Cortex of kidney (tissue), 1 donor: Measurements from ENCODE around the gene E2F1.
"Not testable (repeated sequence)": the region's sequence is repeated elsewhere in the genome, so short reads cannot be mapped to it uniquely, and the experiment has no call there.

Source experiments
- DNase-seq: peaks from one replicate; lab custom pipeline; 2025; lab: John Stamatoyannopoulos, UW

The E2F1 gene

DNA sequence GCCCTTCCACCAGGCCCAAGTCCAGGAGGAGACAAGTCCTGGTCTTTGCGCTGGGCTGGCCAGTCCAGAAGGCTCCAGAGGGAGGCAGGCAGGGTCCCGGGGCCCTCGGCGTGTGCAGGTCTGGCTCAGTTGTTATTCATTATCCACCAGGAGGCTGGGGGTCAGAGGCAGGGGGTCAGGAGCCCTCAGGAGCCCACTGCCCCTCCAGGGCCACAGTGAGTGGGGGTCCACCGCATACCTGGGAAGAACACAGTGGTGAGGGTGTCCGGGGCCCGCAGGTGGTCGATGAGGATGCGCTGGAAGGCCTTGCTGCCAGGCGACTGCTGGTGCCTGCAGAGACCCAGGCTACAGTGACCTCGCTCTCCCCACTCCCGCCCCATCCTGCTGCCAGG lies 28.5 kb downstream of the E2F1 start:
- DNase-seq, result no peak

DNA sequence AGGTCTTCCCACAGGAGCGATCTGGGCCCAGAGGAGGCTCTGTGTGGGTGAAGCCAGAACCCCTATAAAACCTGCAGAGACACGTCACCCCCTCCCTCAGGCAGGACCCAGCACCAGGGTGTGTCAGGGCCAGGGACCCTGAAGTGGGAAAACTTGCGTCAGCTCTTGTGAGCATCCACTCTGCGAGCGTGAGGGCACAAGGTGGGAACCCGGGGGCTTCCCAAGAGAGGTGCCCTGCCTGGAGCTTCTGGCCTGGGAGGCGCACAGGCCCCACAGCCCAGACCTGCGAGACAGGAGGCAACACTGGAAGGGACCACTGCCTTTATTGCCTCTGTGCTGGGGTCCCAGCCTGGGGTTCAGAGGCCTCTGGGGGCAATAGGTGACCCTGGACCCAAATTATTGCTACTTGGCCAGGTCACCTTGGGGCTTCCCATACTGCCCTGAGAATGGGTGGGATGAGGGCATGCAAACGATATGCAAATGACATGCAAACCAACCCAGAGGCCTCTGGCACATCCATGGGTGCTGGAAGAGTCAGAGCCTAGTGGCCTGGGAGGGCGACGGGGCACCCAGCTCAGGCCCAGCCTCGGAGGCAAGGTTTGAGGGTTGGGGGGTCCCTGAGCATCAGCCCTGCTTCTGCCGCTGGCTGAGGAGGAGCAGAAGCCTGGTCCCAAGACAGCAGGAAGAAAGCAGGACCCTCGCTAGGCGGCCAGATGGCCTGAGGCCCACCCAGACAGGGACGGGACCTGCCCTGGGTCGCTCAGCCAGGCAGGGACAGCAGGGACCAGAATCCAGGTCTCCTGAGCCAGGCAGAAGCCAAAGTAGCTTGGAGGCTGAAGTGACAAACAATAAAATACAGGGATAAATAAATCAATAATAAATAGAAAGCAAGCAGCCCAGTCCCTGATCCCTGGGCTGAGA lies 29.1 kb downstream of the E2F1 start:
- no peak for DNase-seq

DNA sequence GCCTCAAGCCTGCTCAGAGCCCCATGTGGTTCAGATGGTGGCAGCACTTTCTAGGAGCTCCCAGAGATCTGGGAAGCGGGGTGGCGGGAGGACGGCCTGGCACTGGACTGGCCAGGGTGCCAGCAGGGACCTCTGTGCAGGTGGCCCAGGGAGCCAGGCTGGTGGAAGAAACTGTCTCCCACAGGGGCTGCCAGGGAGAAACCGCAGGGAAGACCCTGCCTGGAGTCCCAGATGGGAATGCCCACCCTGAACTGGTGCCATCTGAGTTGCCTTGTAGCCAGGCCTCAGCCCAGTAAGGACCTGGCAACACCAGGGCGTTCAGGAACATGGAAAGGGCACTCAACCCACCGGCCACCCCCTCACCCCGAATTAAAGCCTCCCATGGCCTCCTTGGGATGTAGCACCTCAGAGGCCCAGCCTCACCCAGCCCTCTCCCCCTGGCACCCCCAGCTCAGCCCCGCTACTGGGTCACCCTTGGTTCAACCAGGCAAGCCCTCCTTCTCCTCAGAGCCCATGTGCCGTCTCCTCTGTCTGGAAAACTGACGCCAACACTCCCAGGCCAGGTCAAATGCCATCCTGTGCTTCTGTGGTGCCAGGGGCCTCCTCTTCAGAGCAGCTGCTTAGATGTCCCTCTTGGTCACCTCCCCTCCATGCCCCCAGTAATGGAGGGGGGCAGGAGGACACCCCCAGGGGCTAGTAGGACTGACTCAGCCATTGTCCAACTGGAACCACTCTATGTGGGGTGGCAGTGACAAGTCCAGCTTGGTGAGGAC lies 30.0 kb downstream of the E2F1 start:
- DNase-seq, result no peak

DNA sequence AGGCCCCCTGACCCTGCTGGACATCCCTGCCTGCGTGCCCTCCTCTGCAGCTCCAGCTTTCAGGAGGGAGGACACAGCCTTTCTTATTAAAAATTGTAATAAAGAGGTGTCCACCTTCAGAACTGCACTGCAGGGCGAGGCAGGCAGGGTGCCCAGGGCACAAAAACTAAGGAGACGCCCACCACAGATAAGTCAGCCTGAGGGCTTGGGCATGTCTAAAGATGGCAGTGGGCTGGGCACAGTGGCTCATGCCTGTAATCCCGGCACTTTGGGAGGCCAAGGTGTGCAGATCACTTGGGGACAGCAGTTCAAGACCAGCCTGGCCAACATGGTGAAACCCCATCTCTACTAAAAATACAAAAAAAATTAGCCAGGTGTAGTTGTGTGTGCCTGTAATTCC lies 31.0 kb downstream of the E2F1 start:
- DNase-seq, result no peak

DNA sequence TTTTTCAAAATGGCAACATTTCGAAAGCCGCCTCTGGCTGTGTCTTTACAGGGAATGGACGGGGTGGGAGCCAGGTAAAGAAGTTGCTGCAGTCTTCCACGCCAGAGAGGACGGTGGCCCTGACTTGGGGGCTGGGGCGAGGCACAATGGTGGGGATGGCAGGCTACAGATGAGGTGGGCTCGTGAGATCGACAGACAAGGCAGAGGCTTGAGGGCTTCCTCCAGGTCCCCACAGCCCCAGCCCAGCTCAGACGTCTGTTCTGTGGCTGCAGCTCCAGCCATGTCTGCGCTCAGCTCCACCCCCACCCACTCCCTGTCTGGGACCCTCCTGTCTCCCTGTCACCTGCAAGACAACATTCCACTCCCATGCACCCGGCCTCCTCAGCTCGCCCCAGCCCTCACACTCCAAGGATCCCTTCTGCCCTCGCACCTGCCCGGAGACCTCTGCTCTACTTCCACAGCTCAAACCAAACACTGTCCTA lies 31.5 kb downstream of the E2F1 start:
- DNase-seq, result no peak

DNA sequence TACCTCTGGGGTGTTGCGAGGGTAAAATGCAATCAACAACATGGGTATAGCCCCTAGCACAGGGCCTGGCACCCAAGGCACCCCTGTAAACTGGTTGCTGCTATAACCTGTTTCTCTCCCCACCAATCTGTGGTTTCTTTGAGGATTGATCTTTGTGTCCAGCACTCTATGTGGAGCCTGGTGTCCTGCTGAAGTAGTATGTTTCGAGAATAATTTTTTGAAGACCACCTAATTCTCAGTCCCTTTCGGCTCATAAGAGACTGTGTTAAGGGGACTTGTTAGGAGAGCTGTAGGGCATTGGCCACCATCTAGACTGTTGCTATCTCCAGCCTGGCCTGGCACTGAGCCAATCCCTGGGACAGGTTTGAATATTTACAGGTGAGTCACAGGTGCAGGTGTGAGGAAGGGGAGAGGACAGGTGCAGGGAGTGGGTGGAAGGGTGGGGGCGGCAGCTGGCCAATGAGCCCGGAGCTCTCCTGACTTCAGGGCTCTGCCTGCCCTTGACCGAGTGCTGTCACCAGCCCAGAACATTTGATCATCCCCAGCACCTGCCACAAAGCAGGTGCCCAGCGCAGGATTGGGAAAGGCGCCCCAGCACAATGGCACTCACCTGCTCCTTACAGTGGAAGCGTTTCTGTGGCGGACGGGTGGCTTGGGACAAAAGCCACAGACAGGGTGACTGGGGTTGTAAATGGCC lies 32.1 kb downstream of the E2F1 start:
- no peak for DNase-seq

DNA sequence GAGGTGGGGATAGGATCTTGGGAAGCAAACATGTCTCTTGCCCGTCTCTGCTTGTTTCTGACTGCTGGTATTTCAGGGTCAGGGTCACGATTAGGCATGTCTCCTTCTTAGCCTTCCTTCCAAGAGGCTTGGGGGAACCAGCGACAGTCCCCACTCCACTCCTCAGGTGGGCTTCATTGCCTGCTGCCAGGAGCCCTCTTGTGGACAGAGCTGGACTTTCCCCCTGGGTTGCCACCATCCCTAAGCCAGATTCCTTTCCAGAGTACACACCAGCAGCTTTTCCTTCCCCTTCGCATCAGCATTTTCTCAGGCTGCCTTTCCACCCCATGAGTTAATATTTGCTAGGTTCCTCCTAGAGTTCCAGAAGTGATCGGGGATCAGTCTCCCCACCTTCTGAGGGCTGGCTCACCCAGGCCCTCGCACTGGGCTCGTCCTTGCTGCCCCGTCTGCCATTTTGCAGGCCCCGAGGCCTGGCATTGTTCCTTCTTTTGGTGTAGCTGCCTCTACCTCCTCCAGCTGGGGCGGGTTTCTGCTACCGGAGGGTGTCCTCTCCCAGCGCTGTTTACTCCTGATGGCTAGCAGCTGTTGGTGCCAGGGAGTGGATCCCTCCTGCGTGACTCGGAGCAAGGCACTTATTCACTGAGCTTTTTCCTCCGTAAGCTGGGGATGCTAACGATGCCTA lies 32.8 kb downstream of the E2F1 start:
- DNase-seq, result no peak

DNA sequence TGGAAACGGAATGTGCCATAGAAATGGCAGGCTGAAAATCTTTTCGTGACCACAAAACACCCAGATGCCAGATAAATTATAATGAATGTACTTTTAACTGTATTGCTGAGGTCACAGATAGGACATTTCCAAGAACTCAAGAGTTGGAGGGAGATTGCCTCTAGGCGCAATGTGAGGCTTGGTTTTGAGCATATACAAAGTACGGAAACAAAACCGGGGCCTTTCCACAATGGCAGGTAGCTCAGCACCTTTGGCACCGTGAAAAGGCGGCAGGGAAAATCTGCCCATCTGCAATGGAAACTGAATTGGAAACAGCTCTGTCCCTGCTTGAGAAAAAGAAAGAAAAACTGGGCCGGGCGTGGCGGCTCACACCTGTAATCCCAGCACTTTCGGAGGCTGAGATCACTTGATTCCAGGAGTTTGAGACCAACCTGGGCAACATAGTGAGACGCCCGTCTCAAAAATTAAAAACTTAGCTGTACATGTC lies 34.6 kb downstream of the E2F1 start:
- DNase-seq, result no peak

DNA sequence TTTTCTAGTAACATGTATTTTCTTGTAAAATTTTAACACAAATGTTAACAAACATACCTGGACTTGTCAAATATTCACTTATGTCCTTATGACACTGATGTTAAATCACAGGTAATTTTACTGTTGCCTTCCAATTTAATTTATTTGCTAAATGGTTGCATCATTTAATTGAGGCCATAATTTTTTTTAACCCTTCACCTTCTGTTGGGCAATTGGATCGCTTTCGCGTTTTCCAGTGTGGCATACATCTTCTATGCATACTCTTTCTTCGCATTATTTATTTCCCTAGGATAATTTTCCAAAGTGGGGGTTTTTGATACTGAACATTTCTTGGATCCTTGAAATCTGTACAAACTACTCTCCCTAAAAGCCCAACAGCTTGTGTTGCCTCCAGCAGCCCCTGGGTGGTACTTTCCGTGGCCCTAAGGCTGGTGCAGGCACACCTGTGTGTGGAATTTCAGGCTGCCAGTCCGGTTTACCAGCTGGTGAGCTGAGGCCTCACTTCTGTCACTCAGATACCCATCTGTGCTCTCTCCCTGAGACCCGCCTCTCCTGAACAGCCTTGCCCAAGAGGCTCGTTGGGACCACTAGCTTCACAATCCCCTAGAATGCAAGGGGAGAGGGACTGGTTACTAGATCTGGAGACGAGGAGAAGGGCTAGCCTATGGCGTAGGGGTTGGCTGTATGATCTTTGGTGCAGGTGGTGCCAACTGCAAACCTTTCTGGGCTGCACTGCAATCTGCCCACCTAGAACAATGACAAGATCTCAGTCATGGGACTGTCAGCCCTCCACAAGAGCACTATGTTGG lies 35.2 kb downstream of the E2F1 start:
- no peak for DNase-seq

DNA sequence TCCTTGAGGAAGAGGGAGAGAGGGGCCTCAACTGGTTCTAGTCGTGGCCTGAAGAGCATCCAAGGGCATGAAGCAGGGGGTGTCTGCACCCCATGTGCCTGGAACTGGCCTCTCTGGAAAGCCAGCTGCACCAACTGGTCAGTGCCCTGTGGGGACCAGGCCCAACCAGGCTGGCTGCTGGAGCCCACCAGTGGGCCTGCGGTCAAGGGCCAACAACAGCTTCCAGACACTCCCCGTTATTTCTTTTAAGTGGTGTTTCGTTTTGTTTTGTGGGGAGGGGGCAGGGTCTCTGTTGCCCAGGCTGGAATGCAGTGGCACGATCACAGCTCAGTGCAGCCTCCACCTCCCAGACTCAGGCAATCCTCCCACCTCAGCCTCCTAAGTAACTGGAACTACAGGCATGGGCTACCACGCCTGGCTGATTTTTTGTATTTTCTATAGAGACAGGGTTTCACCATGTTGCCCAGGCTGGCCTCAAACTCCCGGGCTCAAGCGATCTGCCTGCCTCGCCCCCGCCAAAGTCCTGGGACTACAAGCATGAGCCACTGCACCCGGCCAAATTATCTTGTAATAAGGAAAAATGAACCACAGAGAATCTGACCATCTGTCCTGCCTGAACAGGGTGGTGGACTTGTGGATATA lies 36.0 kb downstream of the E2F1 start:
- DNase-seq, result no peak

DNA sequence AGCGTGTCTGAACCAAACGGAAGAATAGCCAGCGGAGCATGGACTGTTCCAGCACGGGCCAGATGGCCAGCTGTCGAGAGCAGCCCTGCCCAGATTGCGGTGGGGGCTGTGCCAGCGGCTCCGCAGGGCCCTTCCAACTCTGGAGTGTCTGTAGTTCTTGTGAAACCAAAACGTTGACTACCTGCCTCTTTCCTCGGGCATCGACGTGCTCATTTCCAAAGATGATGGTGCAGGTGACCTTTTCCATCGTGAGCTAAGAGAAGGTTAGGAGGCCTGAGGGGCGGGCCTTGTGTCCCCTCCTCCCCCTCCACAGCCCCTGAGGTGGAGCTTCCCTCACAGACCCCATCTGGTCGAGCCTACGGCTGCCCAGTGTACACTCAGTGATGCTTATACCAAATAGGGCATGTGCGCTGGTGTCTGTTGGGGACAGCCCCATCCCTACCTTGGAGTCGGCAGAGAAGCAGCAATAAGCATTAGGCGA lies 36.9 kb downstream of the E2F1 start:
- DNase-seq, result no peak

DNA sequence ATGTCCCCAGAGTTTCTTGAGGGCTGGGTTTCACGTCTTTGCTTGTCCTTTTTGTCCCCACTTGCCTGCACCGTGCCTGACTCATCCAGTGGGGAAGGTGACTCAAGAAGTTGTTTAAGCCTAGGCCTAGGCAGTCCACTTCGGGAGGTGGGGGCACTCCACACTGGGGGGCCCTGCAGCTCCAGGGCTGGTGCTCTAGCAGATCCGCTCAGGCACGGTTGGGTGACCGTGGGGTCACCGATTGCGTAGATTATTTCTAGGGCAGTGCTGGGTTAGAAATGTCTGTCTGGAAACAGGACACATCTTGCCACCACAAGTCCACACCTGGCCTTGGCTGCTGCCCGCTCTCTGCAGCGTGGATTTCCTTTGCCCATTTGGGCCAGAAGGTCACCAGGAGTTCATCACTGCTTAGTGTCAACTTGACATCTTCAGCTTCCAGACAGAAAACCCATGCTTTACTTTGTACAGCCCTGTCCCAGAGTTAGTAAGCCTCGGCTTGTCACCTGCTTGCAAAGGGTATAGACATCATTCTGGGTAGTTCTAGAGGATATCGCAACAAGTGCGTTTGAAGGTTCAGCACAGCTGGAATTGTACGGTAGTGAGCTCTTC lies 37.7 kb downstream of the E2F1 start:
- DNase-seq, result no peak

DNA sequence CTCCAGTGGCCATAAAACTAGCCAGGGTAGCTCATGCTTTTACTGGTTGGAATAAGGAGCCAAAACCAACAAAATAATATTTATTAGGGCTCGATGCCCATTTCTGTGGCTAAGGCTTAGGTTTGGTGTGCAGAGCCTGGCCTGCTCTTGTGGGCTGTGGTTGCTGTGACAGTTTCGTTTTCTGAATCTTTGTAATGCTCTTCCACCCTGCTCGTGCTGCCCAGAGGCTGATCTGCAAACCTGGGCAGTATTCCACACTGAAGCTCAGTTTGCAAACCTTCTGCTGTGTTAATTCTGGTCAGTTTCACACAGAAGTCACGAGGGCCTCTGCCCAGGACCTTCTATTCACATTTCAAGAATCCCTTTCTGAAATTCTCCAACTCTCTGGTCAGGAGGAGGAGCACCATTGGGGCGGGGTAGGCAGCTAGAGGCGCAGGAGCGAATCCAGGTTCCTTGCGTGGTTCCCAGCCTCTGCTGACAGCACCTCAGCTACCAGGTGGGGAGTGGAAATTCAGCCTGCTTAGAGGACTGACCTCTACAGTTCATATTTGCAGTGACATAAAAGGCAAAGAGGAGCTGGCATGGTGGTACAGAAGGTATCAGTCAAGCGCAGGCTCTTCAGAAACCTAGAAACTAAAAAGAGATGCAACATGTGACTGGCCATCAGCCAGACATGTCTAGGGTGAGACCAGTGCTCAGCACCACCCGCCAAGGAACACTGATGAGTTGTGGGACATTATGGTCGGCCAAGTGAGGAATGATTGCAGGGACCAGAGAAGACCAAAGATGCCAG lies 38.4 kb downstream of the E2F1 start:
- DNase-seq, result no peak

DNA sequence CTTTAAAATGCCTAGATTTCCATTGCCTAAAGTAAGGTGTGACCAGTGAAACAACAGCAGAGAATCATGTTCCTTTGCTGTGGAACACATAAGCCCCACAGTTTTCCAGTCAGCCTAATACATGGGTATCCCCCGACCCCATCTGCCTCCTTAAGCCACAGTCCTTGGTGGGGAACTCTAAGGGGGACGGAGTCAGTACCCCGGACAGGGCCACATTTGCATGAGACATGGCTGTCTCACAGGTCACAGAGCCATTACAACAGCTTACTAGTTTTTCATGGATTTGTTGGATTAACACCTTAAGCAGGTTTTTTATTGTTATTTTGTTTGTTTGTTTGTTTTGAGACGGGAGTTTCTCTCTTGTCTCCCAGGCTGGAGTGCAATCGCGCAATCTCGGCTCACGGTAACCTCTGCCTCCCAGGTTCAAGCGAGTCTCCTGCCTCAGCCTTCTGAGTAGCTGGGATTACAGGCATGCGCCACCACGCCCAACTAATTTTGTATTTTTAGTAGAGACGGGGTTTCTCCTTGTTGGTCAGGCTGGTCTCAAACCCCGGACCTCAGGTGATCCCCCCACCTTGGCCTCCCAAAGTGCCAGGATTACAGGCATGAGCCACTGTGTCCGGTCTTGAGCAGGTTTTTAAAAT lies 39.1 kb downstream of the E2F1 start:
- DNase-seq, result not testable (repeated sequence)

DNA sequence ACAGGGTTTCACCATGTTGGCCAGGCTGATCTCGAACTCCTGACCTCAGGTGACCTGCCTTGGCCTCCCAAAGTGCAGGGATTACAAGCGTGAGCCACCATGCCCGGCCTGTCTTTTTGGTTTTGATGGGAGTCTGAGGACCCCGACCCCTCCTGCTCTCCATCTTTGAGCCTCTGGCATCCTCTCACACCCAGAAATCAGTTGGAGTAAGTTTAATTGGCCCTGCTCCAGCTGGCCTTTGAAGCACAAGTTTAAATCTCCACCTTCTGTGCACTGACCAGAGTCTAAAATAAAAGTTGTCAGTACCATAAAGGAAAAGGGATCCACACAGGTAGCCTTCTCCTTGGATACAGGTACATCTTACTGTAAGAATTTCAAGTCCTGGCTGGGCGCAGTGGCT lies 40.0 kb downstream of the E2F1 start:
- DNase-seq, result no peak

DNA sequence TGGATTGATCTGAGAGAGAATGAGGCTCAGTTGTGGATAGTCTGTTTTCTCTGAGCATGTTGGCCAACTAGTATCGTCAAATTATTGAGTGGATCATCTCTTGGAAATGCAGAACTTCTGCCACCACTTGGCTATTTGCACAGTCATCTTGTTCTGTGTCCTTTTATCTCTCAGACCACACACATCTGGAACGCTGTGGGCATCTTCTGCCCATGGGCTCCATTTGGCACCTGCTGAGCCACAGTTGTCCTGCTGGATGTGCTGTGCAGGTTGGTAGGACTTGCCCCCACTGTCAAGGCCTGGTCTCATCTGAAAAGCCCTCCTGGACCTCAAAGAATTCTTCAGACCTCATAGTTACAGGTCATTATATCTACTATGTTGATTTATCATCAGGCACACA lies 40.8 kb downstream of the E2F1 start:
- no peak for DNase-seq

DNA sequence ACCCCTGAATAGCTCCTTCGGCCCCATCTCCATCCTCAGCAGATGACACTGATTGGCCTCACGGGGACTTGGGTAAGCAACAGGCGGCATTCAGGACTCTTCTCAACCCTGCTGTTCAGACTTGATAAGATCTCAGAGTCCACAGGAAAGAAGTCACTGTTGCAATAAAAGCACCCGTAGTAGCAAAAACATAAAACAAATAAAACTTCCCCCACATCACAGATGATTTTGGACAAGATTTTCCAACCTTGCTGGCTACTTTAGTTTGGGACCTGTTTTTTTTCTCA lies 41.2 kb downstream of the E2F1 start:
- no peak for DNase-seq

DNA sequence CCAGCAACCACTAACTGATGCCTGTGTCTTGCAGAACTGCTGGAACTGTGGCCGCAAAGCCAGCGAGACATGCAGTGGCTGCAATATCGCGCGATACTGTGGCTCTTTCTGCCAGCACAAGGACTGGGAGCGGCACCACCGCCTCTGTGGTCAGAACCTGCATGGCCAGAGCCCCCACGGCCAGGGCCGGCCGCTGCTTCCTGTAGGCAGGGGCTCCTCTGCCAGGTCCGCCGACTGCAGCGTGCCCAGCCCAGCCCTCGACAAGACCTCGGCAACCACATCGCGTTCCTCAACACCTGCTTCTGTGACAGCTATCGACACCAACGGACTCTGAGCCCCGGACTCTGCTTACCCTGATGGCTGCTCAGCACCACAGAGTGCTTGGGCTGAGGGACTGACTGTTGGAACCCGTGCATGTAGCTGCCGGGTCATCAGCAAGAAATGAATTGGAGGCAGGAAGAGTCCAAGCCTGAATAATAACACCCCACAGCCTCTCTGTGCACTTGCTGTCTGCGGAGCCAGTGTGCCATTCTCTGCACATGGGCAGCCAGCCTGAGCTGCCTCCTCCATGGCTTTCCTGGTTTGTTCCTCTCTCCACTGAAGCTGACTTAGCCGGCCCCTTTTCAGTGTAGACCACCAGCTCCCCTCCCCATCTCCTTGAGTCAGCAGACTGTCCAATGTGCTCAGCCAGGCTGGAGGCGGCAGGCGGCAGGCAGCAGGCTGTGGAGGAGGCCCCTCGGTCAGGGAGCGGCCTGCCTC lies 41.7 kb downstream of the E2F1 start:
- DNase-seq, result no peak
